HG02852 (cell line): ENCODE measurements around the gene MAP4.
"Not testable (repeated sequence)": the region's sequence is repeated elsewhere in the genome, so short reads cannot be mapped to it uniquely, and the experiment has no call there.

Experiments
- ATAC-seq: cut with Tn5 transposase; IDR thresholded peaks from one replicate; pipeline ENCODE4 v1.9.1; 2021; ENCODE audit warnings: mild to moderate bottlenecking, moderate library complexity; ENCODE audit not compliant: unreplicated experiment

The MAP4 gene, protein sequence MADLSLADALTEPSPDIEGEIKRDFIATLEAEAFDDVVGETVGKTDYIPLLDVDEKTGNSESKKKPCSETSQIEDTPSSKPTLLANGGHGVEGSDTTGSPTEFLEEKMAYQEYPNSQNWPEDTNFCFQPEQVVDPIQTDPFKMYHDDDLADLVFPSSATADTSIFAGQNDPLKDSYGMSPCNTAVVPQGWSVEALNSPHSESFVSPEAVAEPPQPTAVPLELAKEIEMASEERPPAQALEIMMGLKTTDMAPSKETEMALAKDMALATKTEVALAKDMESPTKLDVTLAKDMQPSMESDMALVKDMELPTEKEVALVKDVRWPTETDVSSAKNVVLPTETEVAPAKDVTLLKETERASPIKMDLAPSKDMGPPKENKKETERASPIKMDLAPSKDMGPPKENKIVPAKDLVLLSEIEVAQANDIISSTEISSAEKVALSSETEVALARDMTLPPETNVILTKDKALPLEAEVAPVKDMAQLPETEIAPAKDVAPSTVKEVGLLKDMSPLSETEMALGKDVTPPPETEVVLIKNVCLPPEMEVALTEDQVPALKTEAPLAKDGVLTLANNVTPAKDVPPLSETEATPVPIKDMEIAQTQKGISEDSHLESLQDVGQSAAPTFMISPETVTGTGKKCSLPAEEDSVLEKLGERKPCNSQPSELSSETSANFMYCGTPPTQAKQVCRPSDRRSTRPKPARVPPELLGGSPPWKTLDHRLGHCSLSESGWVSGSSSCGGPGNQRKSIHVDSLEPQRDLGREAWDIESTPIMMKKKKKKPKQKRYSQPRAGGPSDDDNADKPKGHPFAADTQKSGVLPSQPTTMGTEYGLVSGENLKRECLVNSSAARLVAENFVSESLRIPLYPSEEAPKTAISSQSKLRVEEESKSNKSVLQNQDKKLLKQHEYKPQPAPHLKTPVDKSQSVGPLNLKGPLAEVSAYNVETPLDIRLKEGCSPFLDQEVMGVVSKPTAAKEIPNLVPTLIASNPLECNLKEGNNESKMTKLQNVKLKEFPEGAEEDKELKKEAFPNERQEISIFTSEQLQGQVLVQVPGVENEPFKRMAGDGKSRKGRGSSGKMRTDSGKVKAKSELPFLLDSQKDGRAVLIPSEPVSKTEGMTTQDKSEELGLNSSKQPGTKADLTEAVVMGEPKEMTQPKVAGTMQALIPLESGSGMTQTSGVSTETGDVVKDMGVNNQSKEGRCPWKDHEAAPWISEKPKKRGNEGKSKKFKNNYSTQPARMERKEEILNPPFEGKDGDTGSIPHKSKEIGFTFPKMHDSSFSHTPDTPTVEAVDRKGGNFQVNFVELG (N-terminal part only)

DNA sequence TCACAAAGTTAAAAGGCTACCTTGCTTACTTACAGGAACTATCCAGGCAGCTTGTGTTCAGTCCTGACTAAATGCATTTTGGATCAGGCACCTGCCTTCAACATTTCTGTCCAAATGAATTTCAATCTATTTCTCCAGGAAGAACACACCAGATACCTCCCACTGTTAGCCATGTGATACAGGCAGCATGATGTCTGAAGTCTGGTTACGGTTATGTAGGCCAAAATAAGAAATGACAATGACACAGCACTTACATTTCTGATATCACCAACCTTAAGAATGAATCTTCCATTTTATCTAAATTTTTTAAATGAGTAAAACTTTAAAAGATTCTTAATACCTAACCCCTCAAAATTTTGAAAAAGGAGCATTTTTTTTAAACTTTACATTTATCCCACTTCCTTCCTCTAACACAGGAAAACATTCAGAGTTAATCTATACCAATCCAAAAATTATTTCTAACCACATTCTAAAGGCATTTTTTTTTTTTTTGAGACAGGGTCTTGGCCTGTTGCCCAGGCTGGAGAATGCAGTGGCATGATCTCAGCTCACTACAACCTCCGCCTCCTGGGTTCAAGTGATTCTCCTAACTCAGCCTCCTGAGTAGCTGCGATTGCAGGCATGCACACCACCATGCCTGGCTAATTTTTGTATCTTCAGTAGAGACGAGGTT is at the start of gene MAP4:
Gene MAP4 (minus strand): TSS at position 116 of the 673 bp plus-strand sequence. CDS start 17,556 bp downstream, outside the sequence.
- ATAC-seq, result no peak

DNA sequence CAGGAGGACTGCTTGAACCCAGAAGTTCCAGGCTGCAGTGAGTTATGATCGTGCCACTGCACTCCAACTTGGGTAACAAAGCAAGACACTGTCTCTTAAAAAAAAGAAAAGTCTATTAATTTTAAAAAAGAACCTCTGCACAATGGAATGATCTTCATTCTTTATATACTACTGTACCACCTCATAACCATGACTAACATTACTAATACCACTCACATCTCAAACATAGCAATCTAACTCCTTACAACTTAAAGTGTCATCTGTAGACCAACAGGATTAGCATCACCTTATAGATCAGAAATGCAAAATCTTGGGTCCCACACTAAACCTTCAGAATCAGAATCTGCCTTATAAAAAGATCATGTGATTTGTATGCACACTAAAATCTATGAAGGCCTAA is 48.8 kb upstream of the MAP4 start:
- no peak for ATAC-seq

DNA sequence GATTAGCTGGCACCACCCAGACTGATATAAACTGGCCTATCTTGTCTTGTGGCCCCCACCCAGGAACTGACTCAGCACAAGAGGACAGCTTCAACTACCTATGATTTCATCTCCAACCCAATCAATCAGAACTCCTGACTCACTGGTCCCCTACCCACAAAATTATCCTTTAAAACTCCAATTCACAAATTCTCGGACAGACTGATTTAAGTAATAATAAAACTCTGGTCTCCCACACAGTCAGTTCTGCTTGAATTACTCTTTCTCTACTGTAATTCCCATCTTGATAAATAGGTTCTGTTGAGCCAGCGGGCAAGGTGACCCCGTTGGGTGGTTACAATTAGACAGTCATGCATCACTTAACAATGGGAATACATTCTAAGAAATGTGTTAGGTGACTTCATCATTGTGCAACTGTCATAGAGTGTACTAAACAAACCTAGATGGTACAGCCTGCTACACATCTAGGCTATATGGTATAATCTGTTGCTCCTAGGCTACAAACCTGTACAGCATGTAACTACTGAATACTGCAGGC is 48.1 kb upstream of the MAP4 start:
- ATAC-seq, result no peak

DNA sequence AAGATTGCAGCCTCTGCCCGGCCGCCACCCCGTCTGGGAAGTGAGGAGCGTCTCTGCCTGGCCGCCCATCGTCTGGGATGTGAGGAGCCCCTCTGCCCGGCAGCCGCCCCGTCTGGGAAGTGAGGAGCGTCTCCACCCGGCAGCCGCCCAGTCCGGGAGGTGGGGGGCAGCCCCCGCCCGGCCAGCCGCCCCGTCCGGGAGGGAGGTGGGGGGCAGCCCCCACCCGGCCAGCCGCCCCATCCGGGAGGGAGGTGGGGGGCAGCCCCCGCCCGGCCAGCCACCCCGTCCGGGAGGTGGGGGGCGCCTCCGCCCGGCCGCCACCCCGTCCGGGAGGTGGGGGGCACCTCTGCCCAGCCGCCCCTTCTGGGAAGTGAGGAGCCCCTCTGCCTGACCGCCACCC is 45.4 kb upstream of the MAP4 start:
- ATAC-seq, result not testable (repeated sequence)

DNA sequence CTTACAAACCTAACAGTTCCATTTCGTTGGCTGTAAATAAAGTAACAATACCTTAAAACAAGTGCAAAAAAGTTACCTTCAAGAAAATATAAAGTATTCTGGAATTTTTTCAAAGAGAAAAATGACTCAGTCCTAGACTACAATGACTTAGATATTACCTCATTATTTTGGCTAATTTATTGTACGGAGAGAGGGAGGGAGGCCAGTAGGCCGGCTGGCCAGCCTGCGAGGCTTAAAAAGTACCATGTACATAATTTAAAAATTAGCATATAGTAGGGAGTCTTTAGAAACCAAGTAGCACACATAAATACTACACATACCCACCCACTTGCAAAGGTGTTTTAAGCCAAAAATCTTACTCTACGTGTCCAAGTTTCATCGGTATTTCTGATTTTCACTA is 41.9 kb upstream of the MAP4 start:
- ATAC-seq, result no peak

DNA sequence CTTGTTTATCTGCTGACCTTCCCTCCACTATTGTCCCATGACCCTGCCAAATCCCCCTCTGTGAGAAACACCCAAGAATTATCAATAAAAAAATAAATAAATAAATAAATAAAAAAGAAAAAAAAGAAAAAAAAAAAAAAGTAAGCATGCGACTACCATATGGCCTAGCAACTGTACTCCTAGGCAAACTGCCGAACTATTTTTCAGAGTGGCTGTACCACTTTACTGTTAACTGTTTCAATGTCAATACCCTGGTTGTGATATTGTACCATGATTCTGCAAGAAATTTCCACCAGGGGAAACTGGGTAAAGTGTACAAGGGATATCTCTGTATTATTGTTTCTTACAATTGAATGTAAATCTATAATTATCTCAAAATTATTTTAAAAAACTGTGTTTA is 41.3 kb upstream of the MAP4 start:
- no peak for ATAC-seq

DNA sequence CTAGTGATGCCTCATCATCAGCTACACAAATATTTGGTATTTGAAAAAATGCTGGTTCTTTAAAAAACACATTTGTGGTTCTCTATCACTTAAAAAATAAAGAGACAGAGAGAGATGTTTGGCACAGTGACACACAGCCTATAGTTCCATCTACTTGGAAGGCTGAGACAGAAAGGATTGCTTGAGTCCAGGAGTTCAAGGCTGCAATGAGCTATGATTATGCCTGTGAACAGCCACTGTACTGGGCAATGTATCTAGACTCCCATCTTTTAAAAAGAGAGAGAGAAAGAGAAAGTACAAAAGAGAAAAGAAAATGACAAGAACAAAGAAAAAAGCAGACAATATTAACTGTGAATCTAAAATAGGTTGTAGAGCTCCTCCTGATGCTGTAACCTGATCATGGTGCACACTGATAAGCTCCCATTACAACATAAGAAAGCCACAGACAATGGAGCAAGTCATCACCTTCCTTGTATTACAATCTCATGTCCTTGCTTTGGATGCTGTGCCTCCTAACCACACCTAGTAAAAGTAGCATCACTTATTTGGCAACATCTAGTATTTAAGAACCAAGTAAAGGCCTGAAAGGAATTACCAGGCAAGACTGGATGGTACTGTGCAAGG is 31.7 kb upstream of the MAP4 start:
- no peak for ATAC-seq

DNA sequence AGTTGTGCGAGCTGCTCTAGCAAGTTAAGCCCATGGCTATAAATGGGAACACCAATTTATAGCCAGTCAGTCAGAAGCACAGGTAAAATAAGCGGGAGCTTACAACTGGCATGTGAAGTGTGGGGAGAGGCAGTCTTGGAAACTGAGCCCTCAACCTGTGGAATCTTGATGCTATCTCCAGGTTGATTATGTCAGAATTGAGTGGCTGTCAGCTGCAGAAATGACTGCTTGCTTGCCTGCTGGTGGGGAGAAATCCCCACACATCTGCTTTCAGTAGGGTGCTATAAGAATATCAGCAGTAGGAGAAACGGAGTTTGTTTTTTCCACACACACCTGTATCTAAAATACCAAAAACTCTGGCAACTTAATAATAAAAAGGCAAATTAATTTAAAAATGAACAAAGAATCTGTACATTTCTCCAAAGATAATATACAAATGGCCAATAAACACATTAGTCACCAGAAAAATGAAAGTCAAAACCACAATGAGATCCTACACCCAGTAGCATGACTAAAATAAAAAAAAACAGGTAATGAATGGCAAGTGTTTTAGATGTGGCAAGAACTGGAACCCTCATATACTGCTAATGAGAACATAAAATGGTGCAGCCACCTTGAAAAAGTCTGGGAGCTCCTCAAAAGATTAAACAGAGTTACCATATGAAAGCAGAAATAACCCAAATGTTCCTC is 26.0 kb upstream of the MAP4 start:
- no peak for ATAC-seq

DNA sequence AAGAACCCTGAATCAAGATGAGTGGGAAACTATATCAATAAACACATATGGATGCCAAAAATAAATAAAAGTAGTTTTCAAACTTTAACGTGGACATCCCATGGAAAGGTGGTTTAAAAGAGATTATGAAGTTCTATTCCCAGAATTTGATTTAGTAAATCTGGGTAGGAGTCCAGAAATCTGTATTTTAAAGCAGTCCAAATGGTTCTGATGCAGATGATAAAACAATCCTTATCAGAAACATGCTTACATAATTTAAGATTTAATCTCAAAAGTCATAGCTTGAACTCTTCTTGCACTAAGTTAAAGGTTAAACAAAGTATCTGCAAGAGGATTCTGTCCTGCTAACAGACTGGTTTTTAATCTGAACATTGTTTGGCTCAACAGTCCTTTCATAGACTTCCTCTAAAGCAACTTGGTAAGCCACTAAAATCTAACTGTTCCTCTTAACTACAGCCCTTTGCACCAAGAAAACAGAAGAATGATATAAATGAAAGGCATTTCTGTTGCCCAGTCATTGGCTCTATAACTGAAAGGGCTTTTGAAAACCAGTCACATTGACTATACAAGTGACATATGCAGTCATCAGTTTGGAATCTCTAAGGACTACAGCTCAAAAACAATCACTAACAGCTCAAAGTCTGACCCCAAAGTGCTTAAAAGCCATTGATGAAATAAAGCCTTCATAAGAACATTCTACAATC is 23.4 kb upstream of the MAP4 start:
- ATAC-seq, result no peak

DNA sequence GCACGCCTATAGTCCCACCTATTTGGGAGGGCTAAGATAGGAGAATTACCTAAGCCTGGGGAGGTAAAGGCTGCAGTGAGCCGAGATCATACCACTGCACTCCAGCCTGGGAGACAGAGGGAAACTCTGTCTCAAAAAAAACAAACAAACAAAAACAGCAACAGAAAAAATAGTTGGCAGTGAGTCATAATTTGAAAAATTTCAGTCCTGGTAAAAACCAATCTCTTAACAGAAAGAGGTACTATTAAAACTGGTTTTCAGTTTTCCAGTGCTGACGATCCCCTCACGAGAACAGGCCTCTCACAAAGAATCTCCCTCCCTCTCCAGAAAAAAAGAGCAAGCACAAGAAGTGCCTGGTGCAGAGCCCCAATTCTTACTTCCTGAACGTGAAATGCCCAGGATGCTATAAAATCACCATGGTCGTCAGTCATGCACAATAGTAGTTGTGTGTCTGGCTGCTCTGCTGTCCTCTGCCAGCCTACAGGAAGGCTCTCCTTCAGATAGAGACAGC is 22.8 kb upstream of the MAP4 start:
- no peak for ATAC-seq

DNA sequence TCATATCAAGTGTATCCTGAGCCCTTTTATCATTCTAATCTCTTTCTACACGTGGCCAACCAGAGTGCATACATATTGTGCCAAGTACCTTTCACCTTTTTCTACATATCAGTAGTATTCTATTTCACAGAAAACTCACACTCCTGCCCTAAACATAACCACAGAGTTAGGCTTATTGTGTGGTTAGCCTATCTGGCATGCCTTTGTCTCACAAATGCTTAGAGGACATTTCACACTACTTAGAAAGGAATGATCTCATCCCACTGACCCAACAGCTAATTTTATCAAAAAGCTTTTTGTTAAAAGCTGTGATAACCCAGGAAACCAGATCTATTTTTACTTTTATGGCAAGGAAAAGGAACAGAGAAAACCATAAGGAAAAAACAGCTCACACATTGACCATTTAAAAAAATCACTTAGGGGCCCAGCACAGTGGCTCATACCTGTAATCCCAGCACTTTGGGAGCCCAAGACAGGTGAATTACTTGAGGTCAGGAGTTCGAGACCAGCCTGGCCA is 17.8 kb upstream of the MAP4 start:
- no peak for ATAC-seq

DNA sequence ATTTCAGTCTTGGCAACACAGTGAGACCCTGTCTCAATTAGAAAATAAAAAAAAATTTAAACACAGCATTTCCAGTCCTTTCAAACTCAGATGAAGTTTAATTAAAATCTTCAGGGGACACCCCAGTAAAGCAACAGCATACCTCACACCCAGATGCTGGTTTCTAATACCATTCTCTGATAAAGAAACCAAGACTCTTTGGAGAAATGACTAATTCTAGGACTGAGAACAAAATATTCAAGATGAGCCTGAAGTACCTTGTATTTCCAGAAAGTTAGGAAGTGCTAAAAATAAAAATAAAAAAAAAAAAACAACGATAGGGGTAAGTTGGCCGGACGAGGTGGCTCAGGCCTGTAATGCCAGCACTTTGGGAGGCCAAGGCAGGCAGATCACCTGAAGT is 14.0 kb upstream of the MAP4 start:
- ATAC-seq, result no peak

DNA sequence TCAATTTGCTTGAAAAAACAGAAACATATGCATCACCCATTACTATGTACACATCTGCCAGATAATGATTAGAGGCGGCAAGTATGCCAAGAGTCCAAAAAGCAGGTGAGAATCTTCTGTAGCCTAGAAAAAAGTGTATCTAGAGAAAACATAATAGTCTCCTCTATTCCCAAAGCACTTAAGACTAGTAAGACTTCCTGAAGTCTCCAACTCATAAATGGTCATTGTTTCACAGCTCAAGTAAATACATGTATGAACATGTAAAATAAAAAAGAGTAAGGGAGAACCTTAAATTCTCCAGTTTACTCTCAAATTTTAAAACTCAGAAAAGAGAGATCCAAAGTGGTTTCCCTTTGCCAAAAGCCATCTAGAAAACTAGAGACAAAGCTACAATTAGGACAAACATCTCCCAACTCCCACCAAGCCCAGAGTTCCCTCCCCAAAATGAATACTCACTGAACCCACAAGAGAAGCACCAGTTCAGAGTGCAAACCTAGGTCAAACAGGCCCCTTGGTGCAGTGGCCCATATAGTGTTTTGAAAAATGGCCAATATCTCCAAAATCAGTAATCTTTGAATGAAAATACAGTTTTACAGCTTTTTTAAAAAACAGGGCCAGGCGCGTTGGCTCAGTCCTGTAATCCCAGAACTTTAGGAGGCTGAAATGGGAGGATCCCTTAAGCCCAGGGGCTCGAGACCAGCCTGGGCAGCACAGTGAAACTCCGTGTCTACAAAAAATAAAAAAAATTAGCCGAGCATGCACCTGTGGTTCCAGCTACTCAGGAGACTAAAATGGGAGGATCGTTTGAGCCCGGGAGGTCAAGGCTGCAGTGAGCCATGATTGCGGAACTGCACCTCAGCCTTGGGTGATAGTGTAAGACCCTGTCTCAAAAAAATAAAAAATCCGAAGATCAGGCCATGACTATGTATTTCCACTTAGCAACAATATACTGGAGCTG is 11.0 kb upstream of the MAP4 start:
- no peak for ATAC-seq

DNA sequence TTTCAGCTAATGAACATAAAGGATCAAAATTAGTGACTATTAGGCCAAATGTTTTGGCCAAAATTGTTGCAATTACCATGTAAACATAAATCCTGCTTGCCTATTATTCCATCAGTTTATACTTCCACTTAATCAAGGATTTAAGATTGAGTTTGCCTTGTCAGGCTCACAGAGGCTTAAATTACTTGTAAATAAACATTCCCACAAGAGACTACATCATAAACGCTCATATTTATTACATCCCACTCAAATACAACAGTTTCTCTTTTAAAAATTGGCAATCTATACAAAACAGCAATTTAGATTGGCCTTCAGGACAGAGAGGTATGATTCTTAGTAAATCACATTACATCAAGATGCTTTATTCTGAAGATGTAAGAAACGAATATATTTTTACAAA is 9.9 kb upstream of the MAP4 start:
- no peak for ATAC-seq

DNA sequence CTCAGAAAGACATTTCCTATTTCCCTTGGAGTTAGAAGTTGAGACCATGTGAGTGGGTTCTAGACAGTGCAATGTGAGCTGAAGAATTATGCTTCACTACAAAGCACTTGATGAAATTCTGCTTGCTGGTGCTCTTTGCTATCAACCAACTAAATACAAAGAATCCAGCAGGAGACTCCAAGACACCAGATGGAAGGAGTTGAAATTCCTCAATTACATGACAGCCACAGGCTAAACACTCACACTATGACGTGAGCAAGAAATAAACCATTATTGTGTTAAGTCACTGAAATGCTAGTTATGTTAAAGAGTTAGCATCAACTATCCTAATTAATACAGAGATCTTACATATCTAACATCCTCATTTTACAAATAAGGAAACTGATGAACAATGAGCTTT is 8.2 kb upstream of the MAP4 start:
- ATAC-seq, result no peak

DNA sequence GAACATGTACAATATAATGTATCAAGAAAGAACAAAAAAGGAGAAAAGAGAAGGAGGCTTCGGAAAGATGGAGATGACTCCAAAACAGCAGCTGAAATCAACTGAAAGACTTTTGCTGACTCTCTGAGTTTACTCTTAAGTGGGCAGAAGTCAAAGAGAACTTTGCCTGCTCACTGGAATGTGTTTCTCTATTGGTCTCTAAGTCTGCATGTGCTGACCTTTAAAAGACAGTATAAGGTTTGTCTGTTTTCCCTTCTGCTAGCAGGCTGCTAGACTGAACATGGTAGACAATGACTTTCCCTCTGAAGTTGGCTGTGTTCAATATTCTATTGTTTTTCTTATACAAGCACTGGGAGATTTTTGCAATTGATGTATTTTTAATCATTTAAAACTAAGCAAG is 7.2 kb upstream of the MAP4 start:
- ATAC-seq, result no peak

DNA sequence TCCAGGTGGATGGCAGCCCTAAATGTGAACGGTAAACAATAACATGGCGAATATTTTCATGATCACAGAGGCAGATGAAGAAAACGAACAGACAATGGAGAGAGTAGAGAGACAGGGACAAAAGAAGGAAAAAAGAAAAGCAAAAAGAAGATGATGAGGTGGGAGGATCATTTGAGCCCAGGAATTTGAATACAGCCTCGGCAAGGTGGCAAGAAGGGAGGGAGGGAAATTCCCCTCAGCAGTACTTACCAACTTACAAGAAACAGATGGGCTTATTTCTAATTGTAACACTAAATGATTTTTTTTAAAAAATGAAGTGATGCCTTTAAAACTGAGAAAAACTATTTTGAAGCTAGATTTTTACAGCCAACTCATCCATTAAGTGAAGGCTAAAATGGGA is 6.0 kb upstream of the MAP4 start:
- ATAC-seq, result no peak
